ENCODE measurements around the gene HRK.

- TF ChIP-seq POLR2AphosphoS5 (IDR thresholded peaks at IDR 0.05; ENCODE audit: borderline replicate concordance, low read depth, low read length) (no peak), EZH2 (IDR thresholded peaks at IDR 0.05) (no peak)
Measured at GRCh38 chr12:116874324-116874995, 6.8 kb downstream of the HRK start.
